Endometrial microvascular endothelial cells (primary cell): ENCODE data around the gene ZYX. TPM values are rescaled to one million over a fixed set of nuclear protein-coding genes. Genes with fewer than 3 reads are reported as not detected.
"Not testable (repeated sequence)": the region's sequence is repeated elsewhere in the genome, so short reads cannot be mapped to it uniquely, and the experiment has no call there.

ENCODE experiments used
- in situ Hi-C: cut with HindIII; loops from 2 replicates; pipeline ENCODE4 v1.10.0; 2017; ENCODE audit warnings: low sequenced_read_pairs, low pct_unique_long_range_greater_than_20kb; ENCODE audit errors: inconsistent ontology term
- total RNA-seq: library from RNA; depleted of rRNA; stranded (reverse); fragments of >200 nt; gene quantifications from one replicate; pipeline ENCODE4 v1.2.3, GENCODE V29; 2015; ENCODE audit errors: inconsistent ontology term

ZYX gene
- total RNA-seq, 1 donor from 2014 or later: 485 TPM

DNA sequence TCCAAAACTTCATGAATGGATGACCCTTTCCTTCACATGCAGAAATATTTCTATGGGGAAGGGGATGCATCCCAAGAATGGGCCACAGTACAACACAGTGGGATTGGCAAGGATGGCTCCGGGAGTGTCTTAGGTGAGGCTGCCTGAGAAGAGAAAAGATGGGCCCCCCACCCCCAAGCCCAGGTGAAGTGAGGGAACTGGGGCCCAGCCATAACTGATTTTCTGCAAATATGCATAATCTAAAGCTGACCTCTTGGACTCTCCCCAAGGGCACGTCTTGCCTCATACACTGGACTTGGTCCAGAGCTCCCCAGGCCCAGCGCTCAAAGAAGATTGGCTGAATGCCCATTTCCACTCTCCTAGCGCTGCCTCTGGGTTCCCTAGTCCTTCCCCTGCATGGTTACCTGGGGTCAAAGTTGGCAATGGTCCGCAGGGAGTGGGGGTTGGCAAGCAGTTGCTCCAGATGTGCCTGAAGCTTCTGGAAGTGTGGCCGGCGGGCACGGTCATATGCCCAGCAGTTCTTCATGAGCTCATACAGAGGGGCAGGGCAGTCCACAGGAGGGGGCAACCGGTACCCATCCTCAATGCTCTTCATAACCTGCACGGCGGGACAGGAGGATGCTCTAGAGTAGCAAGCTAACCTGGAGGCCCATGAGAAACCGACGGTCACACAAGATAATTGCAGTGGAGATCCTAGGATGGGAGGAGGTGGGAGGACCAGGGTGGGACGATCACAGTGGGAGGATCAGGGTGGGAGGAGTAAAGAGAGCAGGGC, 12.3 kb downstream of the ZYX start:
- in situ Hi-C loops: no loop called here

DNA sequence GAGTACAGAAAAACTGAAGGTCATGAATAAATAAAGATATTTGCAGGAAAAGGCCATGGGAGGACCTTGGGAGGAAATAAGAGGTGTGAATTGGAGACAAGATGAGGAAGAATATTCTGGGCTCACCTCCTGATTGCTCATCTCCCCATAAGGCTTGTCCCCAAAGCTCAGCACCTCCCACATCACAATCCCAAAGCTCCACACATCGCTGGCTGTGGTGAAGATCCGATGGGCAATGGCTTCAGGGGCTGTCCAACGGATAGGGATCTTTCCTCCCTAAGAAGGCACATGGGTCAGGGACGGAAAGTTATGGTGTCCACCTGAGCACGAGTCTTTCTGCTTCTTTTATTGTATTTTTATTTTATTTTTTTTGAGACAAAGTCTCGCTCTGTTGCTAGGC, 12.9 kb downstream of the ZYX start:
- in situ Hi-C loops: no loop called here

DNA sequence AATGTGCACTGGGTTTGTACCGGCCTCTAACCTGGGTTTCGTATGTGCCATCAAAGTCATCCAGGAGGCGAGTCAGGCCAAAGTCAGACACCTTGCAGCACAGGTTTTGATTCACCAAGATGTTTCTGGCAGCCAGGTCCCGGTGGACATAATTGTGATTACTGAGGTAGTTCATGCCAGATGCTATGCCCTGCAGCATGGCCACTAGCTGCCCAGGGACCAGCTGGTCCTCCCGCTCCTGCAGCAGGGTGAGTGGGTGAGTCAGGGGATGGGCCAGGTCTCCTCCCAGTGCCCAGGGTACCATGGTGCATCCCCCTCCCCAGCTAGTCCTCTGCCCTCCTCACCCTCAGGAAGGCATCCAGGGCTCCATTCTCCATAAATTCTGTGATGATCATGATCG, 13.6 kb downstream of the ZYX start:
- in situ Hi-C loops: no loop called here

DNA sequence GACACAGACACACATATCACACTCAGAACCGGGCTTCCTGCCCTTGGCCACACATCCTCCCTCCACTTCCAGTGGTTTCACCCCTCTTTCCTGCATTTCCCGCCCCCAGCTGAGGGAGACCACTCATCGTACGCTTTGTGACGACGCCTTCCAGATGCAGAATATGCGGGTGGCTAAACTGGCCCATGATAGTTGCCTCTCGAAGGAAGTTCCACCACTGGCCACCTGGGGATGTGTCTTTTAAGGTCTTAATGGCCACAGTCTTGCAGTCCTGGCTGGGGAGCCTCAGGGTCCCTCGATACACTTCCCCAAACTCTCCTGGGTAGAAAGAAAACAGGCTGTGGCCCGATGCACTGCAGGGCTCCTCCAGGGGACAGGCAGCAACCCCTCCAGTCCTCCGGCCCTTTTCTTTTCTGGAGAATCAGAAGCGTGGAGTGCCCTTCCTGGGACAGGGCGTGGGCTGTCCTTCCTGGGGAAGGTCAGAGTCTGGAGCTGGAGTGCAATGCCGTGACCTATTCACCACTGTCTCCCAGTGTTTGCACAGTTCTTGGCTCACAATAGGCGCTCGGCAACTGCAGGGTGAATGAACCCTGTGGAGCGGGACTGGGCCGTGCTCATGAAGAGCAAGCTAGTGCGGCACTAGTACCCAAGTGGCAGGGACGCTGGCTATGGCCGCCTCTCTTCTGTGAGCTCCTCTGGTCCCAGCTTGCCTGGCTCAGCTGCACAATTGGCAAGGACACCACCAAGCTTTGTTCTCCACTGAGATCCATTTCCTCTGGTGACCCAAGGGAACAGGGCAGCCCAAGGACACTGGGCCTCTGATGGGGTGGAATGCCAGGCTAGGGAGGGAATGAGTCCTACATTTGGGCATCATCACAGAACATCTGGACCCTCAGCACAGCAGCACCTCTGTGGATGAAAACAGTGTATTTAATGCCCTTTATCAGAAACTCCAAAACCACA, 14.3 kb downstream of the ZYX start:
- in situ Hi-C loops: no loop called here

DNA sequence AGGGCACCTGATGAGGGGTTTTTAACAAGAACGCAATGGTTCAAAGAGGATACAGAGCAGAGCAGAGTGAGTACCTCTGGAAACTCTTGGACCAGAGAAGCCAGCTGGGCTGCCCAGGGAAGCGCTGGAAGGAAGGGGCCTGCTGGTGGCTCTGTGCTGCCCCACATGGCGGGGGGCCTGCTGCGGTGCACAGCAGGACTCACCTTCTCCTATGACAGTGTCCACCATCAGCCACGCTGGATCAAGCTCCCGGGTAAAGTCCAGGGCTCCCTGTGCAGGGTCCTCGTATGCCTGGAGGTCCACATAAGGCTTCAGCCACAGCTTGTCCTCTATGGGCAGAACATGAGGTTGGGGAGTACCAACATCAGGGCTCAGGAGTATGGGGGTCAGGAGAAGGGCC, 15.0 kb downstream of the ZYX start:
- in situ Hi-C loops: no loop called here

DNA sequence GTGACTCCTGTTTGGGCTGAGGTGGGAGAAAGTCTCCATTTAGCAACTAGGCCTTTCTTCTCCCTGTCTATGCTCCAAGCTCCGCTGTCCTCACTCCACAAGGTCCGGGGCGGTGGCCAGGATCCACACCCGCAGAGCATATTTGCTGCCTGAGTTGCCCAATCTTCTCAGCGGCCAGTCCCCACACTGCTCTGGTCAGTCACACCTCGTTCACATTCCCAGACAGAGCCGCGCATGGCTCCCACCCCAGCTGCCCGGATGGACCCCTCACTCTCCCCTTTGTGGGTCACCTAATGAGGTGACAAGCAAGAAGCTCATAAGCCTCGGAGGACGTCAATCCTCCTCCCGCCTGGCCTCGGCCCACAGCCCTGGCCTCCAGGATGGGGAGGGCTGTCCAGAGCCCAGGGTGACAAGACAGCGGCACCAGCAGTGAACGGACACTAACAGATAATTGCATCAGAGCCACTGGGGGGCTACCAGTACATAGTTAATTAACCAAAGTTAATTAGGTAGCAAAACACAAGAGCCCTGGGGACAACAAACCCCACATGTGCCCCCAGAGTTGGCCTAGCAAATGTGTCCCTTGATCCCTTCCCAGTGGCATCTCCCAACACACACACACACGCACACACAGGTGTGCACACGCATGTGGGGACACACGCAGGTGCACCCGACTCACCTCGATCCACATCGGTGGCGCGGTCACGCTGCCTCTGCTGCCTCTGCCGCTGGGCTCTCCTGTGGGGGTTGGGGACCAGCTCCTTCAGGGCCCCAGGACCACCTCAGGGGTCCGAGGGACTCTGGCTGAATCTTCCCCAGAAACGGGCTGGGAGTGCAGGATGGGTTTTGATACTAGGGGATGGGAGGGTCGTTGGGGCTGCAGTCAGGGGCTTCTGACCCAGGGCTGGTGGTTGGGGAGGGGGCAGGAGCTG, 15.7 kb downstream of the ZYX start:
- in situ Hi-C loops: no loop called here

DNA sequence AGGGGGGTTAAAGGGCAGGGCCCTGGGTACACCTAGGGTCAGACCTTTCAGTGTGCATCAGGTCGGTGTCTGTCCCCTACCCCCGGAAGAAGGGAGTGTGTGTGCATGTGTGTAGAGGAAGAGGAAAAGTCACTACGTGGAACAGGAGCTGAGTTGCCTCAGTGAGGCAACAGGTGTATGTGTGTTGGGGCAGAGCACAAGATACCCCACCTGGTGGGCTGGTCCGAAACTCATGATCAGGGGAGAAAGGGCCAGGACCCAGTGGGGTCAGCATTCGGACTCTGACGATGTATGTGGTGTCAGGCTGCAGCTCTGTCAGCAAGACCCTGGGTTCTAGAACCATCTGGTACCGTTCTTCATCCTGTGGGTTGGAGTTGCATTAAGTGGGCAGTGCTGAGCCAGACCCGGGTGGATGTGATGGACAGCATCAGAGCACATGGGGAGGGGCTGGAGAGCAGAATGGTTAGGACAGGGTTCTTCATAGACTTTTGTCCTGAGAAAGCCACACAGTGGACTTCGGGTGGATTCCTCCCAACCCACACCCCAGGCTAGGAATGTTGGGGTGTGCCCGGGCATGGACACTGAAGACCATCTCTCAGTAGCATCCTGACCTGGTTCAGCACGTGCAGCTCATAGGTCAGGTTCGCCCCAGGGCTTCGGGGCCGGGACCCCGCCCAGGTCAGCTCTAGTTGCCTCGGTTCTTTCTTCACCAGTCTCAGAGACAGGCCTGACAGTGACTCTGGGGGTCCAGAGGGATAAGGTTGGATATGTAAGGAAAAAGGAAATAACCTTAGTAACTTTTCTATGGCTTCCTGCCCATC, 16.8 kb downstream of the ZYX start:
- in situ Hi-C loops: no loop called here

DNA sequence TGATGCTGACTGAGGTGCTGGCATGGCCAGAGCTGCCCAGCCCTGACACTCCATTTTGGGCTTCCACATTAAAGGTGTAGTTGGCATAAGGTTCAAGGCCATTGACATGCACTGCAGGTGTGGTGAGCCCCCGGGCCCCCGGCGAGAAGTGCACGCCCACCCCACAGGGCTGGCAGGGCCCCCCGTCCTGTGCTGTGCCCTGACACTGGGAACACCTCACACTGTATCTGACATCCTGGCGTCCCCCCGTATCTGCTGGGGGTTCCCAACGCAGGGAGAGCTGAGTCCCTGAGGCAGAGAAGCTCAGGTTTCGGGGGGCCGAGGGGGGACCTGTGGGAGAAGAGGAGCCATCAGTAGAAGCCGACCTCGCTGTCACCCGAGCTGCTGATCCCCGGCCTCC, 17.5 kb downstream of the ZYX start:
- in situ Hi-C loops: no loop called here

DNA sequence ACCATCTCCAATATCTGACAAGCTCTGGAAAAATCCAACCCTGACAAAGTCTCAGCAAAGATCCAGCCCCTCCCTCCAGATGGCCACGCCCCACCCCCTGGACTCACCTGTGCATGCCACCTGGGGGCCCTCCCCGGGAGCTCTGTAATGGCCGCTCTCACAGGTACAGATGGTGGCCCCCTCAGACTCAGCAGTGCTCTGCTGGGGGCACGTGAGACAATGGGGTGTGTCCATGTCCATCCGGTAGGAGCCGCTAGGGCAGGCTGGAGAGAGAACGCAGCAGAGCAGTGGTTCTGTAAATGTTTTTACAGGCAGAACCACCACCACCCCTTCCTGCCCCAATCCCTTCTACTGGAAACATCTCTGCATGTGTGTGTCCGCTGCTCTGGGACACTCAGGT, 18.0 kb downstream of the ZYX start:
- in situ Hi-C loops: no loop called here

DNA sequence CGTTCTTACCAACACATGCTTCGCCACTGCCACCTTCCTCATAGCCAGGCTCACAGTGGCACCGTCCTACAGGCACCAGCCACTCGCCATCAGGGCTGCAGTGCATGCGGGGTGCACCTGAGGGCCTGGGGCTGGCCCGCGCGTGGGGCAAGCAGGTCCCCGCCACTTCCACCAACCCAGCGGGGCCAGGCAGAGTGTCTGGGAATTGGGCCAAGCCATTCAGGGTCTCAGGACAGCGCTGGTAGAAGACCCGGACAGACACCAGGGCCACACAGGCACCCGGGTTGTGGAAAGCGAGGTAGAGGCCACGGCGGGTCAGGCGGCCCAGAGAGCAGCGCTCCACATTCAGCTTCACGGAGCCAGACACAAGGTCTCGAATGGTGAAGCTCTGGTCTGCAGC, 18.5 kb downstream of the ZYX start:
- in situ Hi-C loops: no loop called here

DNA sequence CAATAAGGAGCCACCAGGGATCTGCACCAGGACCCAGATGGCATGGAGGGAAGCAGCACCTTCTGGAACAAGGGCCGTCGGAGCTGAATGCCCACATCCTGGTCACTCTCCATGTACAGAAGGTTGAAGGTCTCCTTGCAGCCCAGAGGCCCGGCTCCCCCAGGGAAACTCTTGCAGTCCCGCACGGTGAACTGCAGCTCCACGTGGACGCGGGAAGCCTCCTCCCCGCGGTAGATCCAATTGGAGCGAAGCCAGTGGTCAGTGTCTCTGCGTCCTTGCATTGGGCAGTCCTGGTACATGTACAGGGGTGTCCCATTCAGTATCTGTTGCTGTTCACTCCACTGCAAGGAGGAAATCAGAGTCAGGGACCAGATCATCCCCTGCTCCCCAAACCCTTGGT, 20.1 kb downstream of the ZYX start:
- in situ Hi-C loops: no loop called here

DNA sequence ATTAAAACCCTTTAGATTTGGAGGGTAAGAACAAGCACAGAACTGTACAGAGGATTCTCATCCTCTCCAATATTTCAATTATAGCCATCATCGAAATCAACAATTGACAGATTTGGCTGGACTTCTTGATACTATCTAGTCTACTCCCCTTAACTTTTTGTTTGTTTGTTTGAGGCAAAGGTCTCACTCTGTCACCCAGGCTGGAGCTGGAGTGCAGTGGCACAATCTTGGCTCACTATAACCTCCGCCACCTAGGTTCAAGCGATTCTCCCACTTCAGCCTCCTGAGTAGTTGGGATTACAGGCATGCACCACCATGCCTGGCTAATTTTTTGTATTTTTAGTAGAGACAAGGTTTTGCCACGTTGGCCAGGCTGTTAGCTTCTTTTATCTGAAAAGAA, 21.1 kb downstream of the ZYX start:
- in situ Hi-C loops: not testable (repeated sequence)

DNA sequence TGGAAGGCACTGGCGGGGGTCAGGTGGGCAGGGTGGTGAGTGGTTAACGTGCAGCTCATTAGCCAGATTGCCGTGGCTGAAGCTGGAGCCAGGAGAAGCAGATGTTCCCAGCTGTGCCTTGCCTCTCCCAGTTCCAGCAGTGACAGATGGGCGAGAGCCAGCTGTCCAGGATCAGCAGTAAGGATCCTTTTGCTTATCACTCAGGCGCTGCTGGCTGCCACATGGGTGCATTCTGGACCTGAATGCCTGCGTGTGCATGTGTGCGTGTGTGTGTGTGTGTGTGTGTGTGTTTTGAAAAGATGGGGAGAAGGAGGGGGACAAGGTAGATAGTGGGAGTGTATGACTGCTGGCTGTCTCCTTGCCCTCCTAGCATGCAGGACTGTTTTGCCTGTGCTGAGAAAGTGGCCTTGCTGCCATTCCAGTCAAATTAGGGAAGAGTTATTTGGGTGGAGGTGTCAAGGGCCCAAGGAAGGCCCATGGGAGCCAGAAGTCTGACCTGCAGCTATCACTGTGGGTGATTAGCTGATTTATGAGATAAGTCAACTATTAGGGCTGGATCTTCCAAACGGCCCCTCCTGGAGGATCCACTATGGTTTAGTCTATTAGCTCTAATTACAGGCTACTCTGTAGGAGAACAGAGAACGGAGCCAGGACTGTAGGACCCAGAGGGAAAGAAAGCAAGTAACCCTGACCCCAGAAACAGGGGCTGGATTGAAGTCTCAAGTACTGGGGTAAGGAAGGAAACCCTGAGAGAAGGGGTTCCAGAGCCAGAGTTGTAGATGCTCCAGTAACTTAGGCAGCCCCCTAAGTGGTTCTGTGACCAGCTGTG, 24.2 kb downstream of the ZYX start:
- in situ Hi-C loops: no loop called here

DNA sequence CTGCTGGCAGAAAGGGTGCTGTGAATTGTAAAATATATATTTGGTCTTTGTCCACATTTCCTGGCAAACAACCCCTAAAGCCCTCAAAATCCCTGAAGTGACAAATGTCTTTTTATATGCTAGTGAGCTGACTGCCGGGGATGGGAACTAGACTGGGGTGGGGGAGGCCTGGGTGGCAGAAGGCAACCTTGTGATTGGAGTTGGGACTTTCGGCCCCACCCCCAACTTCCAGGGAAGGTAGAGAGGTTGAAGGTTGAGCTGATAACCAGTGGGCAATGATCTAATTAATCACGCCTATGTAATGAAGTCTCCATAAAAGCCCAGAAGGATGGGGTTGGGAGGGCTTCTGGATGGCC, 24.8 kb downstream of the ZYX start:
- in situ Hi-C loops: no loop called here

DNA sequence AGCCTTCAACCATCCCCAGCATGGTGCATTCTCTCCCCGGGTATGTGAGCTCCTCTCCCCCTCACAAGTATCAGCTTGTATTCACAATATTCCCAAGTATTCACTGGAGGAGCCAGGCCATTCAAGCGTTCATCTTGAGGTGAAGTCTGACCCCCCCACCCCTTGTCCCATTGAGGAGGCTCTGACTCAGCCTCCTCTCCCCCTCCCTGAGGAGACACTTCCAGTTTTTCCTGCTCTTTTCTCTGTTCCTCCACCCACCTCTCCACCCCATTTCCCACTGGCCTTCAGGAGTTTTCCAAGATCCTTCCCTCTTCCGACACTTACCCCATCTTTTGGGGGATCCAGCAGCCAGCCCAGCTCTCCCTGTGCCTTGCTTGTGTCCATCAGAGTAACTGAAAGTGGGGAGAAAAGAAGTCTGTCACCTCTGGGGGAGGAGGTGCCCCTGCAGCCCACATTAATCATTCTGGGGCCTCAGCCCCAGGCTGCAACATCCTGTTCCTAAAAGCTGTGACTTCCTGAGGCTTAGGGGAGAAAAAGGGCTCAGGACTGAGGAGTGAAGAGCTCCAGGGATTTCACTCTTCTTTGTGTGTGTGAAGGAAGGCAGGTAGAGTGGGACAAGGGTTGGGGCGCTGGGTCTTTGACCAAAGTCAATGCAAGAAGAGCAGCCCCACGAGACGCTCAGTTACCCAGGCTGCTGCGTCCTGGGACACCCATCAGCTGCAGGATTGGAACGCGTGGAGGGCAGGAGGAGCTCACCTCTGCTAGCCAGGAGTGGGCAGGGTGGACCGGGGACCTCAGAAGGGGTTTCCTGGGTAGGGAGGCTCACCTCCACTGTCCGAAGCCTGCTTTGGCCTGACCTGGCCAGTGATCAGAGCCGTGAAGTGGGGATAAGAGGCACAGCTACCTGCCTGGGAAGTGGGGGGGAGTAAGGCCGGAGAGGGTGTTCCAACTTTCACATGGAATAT, 26.4 kb downstream of the ZYX start:
- in situ Hi-C loops: no loop called here

DNA sequence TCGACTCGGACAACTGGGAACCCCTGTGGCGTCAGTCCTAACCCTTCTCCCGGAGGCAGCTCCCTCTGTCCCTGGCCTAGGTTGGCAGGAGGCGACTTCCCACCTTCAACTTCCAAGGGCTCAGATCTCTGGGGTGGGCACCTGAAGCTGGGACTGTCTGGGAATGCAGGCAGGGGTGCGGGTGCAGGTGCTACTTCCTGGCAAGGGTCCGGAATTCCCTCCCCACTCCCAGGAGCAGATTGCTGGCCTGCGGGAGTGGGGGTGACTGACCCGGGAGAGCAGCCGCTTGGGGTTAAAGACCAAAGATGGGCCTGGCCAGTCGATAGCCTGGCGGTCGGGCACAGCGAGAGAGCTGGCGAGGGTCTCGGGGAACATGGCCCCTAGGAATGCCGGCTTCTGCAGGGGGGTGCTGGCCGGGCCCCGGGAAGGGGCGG, 27.1 kb downstream of the ZYX start:
- in situ Hi-C loops: no loop called here
